ENCODE measurements around the gene FARS2.
A peak's percentile ranks its signal among the peaks of the same experiment; 100 is the strongest.

FARS2 gene

DNA sequence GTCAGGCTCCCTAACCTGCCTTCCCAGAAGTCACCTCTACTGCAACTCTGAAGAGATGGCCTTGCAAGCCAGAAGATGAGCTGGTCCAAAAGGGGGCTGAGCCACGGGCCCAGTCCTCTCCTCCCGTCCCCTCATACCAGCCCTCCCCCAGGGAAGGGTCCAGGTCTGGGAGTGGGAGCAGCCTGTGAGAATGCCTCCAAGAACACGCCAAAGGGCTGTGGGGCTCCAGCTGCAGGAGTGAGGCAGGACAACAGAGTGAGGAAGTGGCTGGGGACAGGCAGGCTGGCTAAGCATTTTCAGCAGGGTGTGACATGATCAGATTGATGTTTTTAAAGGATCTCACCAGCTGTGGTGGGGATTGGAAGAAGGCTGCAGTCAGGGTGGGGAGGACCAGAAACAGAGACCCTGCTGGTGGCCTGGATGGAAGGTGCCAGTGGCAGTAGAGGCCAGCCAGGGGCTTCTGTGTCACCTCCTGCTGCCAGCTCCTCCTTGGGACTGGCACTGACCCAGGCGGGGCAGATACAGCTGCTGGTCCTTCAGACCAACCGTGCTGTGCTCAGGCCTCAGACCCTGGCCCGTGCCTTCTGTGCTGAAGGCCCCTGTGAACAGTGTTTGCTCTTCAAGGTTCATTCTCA lies 487.8 kb downstream of the FARS2 start:
- no peak for DNase-seq (ENCODE audit: insufficient read length, low spot score)
- TF ChIP-seq POLR2A (IDR thresholded peaks at IDR 0.05; ENCODE audit: low read depth, low read length) = no peak
- no peak for FAIRE-seq

DNA sequence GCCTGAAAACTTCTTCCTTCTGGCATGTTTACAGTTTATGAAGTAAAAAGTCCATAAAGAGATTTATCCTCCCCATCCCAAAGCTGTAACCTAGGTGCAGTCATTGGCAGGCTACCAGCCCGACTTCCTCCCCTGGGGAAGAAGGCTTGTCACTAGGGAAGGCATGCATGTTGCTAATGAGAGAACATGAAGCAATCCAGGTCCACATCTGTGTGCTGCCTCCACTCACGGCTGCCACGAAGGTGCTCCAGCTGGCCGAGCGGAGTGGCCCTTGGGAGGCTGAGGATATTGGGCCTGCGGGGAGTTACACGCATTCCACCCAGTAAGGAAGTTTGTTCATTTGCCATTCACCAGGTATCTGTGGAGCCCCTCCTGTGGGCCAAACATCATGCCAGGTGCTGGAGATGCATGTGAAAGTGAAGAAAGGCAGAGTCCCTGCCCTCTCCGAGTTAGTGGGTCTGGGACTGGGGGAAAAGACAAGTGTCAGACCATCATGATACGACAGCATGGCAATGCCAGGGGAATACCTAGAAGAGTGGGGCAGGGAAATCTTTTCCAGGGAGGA lies 488.4 kb downstream of the FARS2 start:
- DNase-seq (ENCODE audit: insufficient read length, low spot score) = no peak
- TF ChIP-seq POLR2A (IDR thresholded peaks at IDR 0.05; ENCODE audit: low read depth, low read length) = no peak
- FAIRE-seq = no peak

DNA sequence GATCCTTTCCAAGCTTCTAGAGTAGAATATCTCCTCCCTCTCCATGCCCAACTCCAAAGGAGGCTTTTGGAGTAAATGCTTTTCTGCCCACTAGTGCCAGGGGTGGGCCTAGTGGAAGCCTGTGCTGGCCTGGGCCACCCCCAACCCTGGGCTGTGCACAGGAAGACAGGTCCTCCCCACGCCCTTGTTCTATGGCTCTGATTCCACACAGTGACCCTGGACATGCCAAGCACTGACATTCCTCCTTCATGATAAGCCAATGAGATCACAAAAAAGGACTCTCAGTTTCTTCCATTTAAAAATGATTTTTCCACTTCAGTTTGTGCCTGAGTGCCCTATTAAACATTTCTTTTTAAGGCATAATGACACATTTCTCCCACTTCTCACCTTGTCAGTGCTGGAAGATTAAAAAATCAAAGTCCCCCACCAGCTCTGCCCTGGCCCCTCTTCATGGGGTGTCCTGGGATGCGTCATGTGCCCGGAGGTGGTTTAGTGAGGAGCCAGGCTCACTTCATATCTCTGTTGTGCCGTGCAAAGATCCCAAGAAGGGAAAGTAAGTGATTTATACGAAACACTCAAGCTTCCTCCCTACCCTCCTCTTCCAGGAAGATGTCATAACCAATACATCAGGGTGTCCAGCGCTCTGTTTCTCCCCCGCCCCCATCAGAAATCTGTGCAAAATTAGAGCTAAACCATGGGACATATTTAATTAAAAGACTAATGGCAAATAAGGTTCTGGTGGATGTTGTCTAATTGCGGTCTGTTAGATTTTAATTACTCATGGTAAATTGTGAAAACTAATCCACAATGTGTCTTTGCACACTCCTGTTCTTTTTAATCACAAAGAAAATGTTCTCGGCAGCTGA lies 490.4 kb downstream of the FARS2 start:
- FAIRE-seq (no peak), DNase-seq (ENCODE audit: insufficient read length, low spot score) (no peak)
- TF ChIP-seq POLR2A (IDR thresholded peaks at IDR 0.05; ENCODE audit: low read depth, low read length) = no peak

DNA sequence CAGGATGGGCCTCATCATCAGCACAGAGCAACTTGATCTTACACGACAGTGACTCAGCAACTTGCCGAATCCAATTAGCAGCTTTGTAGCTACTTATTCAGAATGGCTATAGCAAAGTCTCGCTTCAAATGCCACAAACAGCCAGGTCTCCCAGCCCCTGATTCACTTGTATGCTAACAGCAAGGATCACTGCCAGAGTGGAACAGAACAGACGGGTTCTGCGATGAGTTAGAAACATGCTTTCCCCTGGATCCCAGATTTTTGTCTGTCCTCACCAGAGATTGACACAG lies 491.0 kb downstream of the FARS2 start:
- no peak for TF ChIP-seq POLR2A (IDR thresholded peaks at IDR 0.05; ENCODE audit: low read depth, low read length)
- FAIRE-seq (peak; percentile 23), DNase-seq (ENCODE audit: insufficient read length, low spot score) (peak; percentile 19)

DNA sequence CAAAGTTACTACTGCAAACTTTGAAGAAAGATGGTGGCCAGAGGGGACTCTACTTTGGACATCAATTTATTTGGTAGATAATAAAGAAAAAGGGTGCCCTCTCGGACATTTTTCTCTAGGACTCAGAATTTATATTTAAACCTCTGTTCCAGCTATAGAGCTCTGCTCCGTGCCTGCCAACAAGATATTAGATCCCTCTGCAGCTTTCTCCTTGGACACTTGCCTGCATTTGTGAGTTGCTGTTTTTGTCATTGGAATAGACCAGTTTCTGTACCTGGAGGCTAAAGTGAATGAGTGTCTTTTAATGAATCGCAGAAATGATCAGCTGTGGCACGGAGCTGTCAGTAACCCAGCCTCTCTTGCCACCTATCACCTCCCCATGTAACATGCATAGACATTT lies 491.9 kb downstream of the FARS2 start:
- no peak for DNase-seq (ENCODE audit: insufficient read length, low spot score)
- no peak for FAIRE-seq

DNA sequence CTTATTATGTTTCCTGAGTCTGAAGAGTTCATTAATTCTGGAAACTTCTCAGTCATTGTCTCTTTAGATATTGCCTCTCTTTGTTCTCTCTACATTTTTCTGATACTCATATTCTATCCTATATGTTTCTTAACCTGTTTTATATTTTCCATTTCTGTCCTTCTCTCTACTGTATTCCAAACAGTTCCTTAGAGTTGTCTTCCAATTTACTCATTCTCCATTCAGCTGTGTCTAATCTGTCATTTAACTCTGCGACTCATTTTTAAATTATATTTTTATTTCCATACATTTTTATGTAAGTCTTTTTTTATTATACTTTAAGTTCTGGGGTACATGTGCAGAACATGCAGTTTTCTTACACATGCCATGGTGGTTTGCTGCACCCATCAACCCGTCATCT lies 493.6 kb downstream of the FARS2 start:
- no peak for TF ChIP-seq POLR2A (IDR thresholded peaks at IDR 0.05; ENCODE audit: low read depth, low read length)
- DNase-seq (ENCODE audit: insufficient read length, low spot score) (no peak), FAIRE-seq (no peak)

More for the DNA sequence above, 491.9 kb downstream of the FARS2 start:
- no peak for TF ChIP-seq POLR2A (IDR thresholded peaks at IDR 0.05; ENCODE audit: low read depth, low read length)

DNA sequence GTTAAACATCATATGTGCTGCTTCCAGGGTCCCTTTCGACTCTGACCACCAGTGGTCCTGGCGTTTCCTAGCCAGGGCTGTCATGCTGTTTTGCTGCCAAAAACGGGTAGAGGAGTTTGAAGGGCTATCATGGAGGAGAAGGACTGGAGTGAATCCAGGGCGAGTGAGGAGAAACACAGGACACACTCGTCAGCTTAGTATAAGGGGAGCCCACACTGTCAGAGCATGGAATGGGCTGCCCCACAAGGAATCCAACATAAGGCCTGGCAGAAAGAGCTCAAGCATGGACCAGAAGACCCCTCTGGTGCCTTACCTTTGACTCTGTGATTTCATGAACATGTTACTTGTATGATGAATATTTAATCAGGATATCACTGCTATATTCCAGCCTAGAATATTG lies 498.3 kb downstream of the FARS2 start:
- no peak for TF ChIP-seq POLR2A (IDR thresholded peaks at IDR 0.05; ENCODE audit: low read depth, low read length)
- no peak for FAIRE-seq
- DNase-seq (ENCODE audit: insufficient read length, low spot score) = no peak

DNA sequence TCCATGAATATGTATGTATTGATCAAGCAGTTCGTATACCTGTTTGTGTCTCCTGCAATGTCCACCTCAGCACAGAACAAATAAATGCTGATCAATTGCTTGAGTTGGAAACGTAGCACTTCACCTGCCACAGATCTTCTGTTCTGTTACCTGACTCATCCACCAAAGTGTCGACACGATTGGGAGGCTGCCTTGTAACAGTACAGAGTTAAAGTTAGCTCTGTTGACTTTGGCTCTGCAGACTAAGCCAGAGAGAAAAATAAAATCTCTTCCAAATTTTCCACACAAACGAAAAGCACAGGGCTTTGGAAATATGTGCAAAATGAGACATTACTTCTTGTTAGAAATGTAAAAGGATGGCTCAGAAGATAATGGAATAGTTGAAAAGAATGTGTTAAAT lies 500.1 kb downstream of the FARS2 start:
- no peak for TF ChIP-seq POLR2A (IDR thresholded peaks at IDR 0.05; ENCODE audit: low read depth, low read length)
- FAIRE-seq (no peak), DNase-seq (ENCODE audit: insufficient read length, low spot score) (no peak)

DNA sequence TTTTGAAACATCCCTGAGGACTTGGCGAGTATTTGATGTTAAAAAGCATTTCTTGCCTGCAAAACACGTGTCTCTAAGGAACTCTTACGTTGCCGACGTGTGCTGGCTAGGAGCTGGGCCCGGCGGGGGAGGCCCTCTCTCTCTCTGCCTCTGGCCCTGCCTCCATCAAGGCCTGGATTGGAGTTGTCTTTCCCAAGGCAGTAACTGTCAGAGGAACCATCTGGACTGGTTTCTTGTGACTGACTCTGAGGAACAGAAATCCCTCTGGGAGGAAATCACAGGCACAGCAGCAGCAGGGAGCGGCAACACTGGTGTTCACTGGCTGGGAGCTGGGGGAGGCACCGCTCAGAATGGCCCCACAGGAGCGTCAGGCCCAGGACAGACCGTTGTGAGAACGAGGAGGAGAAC lies 501.3 kb downstream of the FARS2 start:
- FAIRE-seq = no peak
- TF ChIP-seq POLR2A (IDR thresholded peaks at IDR 0.05; ENCODE audit: low read depth, low read length) = no peak
- no peak for DNase-seq (ENCODE audit: insufficient read length, low spot score)

DNA sequence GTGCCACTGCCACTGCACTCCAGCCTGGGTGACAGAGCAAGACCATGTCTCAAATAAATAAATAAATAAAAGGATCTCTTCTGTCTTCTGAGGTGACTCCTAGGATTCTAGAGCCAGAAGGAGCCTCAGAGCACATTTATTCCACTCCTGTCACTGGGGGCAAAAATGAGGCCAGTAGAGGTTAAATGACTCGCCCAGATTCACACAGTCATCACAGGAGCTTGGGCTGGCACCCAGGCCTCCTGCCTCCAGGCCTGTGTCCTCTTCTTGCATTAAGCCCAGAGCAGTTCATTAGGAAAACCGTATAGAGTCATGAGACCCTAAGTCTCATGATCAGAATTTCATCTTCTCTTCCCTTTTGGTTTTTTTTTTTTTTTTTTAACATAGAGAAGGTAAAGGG lies 502.1 kb downstream of the FARS2 start:
- no peak for FAIRE-seq
- peak; percentile 33 for DNase-seq (ENCODE audit: insufficient read length, low spot score)
- TF ChIP-seq POLR2A (IDR thresholded peaks at IDR 0.05; ENCODE audit: low read depth, low read length) = no peak

DNA sequence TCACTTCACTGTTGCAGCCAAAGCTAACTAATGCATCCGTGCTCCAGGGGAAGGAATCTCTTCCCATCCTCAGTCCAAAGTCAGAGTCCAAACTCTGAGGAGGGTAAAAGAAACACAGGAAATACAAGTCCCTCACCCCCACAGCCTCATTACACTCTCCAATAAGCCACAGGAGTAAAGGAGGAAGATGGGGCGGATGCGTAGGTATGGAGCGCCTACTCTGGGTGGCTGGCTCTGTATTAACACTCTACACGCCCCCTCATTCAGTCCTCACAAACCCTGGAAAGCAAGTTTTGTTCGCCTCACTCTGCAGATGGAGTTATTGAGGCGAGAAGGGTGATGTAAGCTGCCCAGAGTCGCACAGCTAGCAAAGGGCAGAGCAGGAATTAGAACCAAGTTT lies 502.6 kb downstream of the FARS2 start:
- FAIRE-seq = no peak
- TF ChIP-seq POLR2A (IDR thresholded peaks at IDR 0.05; ENCODE audit: low read depth, low read length) = no peak

DNA sequence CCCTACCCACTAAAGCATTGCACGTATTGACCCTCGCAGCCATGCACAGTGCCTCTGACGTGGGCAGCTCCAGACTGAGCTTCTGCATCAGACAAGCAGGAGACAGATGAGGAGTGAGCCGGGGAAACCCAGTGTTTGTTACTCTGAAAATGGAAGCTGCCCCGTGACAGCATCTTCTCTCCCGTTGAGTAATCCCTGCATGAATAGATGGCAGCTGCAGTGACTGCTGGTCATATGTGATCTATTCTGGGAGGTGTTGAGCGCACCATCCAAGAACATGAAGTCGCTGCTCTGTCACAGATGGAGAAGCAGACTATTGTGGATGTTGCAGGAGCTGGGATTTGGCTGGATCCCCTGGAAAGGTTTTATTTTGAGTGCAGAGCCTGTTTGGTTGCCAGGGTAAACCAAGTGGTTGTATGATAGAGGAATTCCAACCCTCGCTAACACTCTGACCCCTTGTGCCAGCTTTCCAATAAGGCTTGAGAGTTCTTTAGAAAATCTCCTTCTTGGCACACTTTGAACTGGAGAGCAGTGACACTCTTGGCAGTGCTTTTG lies 503.2 kb downstream of the FARS2 start:
- no peak for TF ChIP-seq POLR2A (IDR thresholded peaks at IDR 0.05; ENCODE audit: low read depth, low read length)
- DNase-seq (ENCODE audit: insufficient read length, low spot score) (no peak), FAIRE-seq (no peak)

More for the DNA sequence above, 502.6 kb downstream of the FARS2 start:
- DNase-seq (ENCODE audit: insufficient read length, low spot score) = no peak

DNA sequence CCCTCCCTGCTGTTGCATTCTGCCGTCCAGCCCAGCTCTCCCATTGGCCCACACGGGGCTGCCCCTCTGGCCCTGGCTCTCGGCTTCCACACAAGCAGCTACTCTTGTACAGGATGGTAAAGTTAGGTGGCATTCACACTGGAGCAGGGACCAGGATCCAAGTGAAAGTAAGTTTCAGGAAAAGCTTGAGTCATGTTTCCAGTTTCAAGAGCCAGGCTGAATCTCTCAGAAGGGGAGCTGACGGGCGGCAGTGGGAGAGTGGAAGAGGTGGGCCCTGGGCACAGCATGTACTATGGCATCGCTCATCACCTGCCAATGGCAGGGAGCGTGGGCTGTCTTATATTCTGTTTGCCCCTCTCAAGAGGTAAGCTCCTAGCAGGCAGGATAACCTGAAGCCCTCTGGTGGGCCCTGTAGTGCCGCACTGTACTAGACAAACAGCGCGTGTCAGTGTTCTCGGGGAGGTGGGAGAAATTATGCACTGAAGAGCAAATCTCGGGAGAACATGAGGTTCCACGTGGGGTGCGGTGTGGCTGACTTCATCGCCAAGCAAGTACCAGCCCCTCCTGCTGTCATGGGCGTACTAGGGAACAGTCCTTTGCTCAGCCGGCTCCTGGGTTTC lies 503.9 kb downstream of the FARS2 start:
- DNase-seq (ENCODE audit: insufficient read length, low spot score) (no peak), FAIRE-seq (no peak)
- TF ChIP-seq POLR2A (IDR thresholded peaks at IDR 0.05; ENCODE audit: low read depth, low read length) = no peak

DNA sequence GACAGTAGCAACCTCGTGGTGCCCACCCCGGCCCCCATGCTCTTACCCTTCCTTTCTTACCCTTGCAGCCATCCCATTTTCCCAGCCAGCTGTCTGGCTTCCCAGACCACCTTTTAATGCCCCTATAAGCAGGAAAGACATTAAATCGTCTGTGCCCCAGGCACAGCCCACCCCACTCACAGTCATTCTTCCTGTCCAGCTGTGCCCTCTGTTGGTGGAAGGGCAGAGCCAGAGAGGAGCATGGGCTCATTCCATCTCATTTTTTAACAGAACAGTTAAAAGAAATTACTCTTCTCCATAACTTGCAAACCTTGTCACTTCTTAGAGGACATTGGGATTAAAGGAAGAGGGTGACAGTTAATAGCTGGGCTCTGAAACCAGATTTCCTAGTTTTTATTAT lies 504.9 kb downstream of the FARS2 start:
- TF ChIP-seq POLR2A (IDR thresholded peaks at IDR 0.05; ENCODE audit: low read depth, low read length) = no peak
- DNase-seq (ENCODE audit: insufficient read length, low spot score) (no peak), FAIRE-seq (no peak)
